ENCODE measurements around the gene ADH1C.
"Not testable (repeated sequence)": the region's sequence is repeated elsewhere in the genome, so short reads cannot be mapped to it uniquely, and the experiment has no call there.

The ADH1C gene

DNA sequence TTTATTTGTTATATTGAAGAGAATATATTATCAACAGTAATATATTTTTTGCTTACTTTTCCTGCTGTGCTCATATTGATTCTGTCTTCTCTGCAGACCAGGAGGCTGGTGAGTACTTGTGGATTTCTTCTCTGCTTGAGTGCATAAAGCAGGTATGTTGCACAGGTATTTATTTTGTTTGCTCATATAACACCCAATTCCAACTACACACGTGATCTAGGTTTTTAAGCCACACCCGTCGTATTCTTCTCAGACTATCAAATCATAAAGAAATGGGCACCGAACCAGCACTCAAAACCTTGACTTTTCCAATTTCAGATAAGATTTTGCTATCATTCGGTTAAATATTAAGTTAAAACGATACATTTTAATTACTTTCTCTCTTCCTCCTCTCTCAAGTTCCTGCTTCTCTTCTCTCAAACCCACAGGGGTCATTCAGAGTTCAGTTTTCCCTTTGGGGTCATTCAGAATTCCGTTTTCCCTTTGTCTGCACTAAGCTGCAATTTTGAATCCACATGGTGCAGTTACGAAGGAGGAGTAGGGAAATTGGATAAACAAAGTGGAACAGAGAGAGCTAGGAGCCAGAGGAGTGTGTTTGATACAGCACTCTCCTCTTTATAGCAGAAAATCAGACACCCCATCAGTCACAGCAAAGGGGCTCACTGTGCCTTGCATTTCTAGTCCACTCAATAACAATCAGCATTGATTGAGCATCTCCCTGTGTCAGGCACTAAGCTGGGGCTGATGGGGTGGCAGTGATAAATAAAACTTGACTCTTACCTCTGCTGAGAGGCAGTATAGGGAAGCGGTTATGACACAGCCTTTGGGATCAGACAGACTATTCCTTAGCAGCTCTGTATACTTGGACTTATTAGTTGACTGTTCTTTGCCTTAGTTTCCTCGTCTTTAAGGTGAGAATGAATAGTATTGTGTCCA, at the start of gene ADH1C:
ADH1C (minus strand) TSS at position 145 of the 936 bp plus-strand sequence; CDS start at position 74, 71 bp downstream.
- DNase-seq (ENCODE audit: low read depth), result no peak

DNA sequence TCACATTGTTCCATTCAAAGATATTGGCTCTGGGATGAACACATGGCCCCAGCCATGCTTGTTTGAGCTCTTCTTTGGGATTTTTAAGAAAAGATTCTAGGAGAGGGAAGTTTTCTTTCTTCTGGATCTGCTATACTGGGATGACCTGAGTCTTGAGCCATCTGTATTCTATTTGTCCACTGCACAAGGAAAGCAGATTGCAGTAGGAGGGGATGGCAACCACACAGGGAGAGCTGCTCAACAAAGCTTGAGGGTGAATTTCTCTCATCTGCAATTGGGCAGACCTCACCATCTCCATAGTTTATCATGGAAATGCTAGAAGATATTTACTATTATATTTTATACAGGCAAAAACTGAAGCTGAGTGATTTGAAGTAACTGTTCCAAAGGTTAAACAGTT, 48.3 kb upstream of the ADH1C start:
- no peak for DNase-seq (ENCODE audit: low read depth)

DNA sequence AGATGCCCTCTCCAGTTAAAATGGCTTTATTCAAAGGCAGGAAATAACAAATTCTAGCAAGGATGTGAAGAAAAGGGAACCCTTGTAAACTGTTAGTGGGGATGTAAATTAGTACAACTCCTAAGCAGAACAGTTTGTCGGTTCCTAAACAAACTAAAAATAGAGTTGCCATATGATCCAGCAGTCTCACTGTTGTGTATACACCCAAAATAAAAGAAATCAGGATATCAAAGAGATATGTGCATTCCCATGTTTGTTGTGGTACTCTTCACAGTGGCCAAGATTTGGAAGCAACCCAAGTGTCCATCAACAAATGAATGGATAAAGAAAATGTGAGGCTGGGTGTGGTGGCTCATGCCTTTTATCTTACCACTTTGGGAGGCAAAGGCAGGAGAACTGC, 46.5 kb upstream of the ADH1C start:
- no peak for DNase-seq (ENCODE audit: low read depth)

DNA sequence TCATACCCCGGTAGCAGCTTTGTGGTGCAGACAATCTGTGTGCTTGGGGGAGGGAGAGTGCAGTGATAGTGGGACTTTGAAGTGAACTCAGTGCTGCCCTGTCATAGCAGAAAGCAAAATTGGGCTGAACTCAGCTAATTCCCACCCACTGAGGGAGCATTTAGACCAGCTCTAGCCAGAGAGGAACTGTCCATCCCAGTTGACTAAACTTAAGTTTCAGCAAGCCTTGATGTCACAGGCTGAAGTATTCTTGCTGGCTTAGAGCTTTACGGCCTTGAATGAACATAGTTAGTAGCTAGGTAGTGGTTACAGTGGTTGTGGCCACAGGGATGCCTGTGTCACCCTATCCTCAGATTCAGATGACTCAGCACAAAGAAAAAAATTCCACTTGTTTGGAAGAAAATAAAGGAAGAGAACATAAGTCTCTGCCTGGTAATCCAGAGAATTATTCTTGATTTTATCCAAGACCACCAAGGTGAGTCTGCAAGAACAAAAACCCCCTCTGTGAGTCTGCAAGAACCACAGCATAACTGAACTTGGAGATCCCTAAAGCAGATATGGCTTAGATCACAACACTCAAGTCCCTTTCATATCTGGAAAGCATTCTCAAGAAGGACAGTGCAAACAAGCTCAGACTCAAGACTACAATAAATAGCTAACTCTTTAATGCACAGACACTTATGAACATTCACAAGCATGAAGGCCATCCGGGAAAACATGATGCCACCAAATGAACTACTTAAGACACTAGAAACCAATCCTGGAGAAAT, 43.2 kb upstream of the ADH1C start:
- DNase-seq (ENCODE audit: low read depth), result no peak

DNA sequence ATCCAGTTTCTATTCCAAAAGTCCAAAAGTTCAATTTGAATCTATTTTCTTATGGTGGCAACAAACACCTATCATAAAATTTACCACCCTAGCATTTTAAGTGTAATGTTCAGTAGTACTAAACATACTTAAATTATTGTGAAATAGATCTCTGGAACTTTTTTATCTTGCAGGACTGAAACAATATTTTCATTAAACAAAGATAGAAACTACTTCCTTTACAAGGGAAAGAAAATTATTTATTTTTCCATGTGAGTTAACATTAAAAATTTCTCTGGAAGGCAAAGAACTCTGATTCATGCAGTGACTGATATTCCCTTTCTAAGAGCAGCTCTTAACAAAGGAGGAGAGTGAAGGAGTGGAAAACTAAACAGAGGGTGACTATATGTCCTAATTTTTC, 42.4 kb upstream of the ADH1C start:
- no peak for DNase-seq (ENCODE audit: low read depth)

DNA sequence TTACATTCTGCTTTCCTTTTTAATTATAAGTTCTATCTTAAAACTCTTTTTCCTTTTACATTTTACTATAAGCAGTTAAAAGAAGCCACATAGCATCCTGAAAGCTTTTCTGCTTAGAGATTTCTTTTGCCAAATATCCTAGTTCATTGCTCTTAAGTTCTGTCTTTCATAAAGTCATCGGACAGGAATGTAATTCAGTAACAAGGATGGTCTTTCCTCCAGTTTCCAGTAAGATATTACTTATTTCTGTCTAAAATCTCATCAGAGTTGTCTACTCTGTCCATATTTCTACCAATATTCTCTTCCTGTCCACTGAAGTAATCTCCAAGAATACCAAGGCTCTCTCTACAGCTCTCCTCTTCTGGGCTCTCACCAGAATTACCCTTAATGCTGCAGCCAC, 37.5 kb upstream of the ADH1C start:
- no peak for DNase-seq (ENCODE audit: low read depth)

DNA sequence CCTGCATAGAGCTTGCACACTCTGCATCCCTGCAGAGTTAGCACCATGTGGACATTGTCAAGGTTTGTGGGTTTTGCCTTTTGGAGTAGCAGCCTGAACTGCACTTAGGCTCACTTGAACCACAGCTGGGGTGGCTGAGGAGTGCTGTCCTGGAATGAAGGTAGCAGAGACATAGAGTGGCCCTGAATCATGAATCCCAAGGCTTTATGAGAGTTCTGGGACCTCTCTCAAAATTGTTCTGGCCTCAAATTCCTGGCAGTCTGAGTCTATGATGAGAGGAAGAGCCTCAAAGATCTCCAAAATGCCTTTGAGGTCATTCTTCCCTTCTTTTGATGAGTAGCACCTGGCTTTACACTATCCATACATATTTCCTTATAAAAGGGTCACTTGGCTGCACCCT, 37.1 kb upstream of the ADH1C start:
- no peak for DNase-seq (ENCODE audit: low read depth)

DNA sequence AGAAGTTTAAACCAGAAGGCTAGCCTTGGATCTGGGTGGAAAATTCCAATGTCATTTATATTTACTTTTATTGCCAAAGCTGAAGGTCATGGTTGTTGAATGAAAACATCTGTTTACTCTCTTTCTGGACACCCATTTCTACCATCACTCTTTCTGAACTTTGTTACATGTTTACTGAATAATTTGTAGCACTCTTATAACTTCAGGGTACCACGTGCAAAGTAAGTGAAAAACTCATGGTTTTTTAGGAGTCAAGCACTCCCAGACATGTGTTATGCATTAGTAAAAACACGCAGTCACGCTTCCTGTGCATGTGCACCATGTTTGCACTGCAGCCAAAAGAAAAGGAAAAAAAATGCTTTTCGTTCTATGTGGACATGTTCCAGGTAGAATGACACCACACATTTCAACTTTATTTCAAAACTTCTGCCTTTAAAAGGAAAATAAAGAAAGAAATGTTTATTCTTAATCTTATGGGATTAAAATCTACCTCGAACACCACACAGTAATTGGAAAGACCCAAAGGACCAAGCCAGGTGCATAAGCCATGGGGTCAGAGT, 31.4 kb upstream of the ADH1C start:
- no peak for DNase-seq (ENCODE audit: low read depth)

DNA sequence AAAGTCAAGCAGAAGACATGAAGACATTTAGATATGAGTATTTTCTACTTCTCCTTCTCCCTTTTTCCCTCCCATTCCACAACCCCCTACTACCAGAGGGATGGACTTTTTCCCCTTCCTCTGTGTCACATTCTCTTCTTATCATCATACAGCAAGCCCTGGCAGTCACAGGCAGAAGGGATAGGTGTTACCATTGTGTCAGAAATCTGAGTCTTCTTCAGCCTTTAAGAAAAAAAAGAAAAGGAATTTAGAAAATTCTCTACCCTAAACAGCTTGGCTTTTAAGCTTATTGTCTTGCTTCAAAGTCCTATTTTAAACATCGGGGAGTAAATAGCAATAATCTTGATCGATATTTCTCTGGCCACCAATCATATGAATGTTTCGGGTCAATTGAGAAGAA, 30.9 kb upstream of the ADH1C start:
- DNase-seq (ENCODE audit: low read depth), result no peak

DNA sequence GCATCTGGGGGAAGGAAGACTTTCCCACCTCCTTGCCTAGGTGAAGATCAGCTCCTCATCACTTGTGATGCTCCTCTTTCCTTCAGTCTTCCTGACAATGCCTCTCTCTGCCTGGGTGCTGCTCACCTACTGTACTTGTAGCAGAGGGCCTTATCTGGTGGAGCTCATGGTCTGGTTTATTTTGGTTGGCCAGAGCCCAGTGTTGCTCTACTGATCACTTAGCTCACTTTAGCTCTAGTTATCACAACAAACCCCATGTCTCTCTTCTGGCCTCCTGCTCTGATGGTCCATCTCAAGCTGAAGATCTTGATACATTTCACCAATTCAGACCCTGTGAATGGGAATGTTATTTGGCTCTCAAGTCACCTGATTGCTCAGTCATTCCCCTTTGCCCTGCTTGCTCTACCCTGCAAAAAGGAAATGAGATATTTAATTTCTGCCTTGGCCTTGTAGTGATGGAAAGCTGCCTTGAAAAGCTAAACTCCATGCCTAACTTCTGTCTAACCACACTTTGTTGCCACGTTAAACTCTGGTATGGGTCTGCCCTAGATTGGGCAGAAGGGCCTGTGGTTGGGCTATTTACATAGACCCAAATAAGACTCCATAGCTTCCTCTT, 30.3 kb upstream of the ADH1C start:
- DNase-seq (ENCODE audit: low read depth), result no peak

DNA sequence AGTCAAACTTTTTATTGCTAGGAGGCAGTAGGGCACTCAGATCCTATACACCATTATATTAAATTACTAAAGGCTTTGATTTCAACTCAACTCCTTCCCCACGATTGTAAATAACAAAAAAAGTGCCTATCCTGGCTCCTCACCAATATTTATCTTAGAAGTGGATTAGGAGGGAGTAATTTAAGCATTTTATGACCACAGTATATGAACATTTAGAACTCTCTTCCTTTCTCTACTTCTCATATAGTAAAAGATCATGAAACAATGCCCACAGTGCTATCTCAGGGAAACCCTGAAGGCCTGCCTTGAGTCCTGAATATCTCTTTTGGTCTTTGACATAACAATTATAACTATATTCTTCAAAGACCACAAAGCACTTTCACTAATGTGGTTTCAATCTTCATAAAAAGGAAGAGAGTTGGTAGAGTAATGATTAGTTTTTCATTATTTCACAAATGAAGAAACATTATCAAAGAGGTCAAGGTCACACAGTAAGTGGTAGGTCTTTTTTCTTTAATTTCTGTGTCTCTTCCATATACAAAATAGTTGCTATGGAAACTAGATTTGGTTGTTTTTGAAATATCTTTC, 29.1 kb upstream of the ADH1C start:
- DNase-seq (ENCODE audit: low read depth), result no peak

DNA sequence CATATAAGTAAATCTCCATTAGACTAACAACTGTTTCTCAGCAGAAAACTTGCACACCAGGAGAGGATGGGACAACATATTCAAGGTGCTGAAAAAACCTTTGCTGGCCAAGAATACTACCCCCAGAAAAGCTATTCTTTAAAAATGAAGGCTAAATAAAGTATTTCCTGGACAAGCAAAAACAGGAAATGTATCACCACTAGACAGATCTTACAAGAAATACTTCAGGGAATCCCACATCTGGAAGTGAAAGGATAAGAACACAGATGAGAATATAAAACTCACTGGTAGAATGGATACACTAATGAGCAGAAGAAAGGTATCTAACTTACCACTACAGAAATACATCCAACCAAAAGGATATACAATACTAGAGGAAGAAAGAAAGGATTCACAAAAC, 27.0 kb upstream of the ADH1C start:
- DNase-seq (ENCODE audit: low read depth), result no peak

DNA sequence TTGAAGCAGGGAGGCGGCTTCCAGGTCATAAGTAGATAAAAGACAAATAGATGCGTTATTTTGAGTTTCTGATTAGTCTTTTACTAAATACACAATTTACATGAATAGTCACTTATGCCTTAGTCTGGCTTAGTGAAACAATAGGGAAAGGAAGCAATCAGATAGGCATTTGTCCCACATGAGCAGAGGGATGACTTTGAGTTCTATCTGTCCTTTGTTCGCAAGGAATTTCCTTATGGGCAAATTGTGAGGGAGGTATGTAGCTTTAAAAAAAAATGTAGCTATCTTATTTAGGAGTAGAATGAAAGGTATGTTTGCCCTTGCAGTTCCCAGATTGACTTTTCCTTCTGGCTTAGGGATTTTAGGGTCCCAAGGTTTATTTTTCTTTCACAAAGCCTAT, 26.3 kb upstream of the ADH1C start:
- DNase-seq (ENCODE audit: low read depth), result no peak

DNA sequence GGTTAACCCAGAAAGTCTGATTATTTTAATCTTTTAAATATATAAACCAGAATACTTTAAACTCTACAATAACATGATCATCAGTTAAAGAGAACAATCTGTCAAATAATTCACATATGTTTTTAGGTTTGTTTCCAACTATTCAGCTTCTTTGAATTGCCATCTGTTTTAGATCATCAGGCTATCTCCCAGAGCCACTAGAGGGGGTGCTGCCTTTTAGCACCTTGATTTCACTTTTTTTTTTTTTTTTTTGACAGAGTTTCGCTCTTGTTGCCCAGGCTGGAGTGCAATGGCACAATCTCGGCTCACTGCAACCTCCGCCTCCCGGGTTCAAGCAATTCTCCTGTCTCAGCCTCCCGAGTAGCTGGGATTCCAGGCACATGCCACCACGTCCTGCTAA, 24.8 kb upstream of the ADH1C start:
- DNase-seq (ENCODE audit: low read depth), result not testable (repeated sequence)

DNA sequence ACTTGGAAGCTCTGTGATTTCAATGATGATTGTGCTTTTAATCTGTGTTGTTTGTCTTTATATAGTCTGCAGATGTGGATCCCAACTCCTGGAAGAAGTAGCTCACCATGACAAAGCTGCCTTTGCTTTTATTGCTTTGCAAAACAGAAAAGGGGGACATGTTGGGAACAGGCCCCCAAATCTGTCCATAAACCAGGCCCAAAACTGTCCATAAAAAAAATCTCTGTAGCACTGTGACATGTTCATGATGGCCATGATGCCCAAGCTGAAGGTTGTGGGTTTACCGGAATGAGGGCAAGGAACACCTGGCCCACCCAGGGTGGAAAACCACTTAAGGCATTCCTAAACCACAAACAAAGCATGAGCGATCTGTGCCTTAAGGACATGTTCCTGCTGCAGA, 19.9 kb upstream of the ADH1C start:
- DNase-seq (ENCODE audit: low read depth), result not testable (repeated sequence)

DNA sequence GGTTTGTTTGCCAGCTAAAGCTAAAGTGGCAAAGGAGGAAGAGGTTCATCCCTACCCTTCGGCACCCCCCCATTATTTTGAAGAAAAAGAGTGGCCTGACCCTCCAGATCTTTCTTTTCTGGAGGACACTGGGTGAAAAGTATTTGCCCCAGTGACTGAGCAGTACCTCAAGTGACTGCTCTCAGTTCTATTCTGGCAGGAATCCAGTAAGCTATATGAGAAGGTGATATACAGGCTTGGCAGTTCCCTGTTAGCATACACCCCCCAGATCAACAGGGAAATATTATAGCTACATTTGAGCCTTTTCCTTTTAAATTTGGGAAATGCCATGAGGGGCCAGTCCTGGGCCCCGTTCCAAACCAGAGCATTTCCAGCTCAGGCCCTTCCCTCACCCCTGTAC, 15.3 kb upstream of the ADH1C start:
- DNase-seq (ENCODE audit: low read depth), result not testable (repeated sequence)

DNA sequence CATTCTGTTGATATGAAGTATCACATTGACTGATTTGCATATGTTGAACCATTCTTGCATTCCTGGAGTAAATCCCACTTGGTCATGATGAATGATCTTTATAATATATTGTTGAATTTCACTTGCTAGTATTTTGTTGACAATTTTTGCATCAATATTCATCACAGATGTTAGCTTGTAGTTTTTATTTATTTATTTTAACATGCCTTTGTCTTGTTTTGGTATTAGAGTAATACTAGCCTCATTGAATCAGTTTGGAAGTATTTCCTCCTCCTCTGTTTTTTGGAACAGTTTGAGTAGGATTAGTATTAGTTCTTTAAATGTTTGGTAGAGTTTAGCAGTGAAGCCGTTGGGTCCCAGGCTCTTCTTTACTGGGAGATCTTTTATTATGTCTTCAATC, 13.9 kb upstream of the ADH1C start:
- no peak for DNase-seq (ENCODE audit: low read depth)

DNA sequence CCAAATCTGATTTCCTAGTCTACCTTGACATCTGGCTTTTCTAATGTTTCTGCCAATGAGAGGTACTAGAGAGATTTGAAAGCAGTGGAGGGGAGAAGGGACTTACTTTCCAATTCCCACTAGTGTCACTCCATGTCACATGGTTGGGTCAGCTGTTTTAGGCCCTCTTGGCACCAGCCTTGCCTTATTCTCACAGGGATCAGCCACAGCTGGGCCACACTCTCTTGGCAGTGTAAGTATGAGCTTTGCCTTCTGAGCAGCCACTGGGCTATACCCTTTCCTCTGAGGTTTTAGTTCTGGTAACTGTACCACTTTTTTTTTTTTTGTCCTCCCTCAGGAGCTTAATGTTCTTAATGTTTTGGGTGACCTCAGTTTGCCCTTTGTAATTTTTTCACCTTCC, 10.2 kb upstream of the ADH1C start:
- DNase-seq (ENCODE audit: low read depth), result no peak

DNA sequence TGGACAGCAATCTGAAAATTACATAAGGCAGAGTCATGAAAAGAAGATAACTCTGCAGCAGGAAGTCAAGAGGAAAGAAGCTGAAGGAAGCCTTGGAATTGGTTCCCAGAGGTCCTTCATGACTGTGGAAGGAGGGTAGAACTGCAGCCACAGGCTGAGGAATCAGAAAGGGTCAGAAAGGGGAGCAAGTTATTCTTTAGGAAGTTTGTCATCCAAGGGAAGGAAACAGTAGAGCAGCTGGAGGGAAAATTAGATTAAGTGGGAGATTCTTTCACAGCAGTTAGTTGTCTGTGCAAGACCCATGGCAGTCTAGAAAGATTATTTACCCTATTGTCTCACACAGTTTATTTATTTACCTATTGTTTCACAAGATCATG, 9.3 kb upstream of the ADH1C start:
- no peak for DNase-seq (ENCODE audit: low read depth)

DNA sequence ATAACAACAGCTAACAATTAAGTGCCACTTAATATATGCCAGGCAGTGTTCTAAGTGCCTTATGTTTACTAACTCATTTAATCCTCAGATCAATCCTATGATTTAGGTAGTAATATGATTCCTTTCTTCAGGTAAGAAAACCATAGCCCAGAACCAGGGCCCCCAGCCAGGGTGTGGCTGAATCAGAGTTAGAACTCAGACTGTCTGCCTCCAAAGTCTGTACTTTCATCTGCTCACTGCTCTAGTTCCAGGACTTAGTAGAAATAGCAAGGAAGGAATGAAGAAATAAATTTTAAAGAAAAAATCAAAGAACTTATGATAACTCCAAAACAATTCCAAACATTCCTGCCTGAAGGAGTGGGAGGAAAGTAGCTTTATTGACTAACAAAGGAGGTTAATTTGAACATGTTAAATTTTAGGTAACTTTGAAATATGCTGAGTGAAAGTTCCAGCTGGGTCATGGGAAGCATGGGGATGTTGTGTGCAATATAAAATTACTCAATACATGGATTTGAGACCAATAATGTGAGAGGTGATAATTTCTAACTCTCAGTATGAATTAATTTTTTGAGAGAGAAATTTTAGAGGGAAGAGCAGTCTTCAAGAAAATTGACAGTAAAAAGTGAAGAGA, 8.8 kb upstream of the ADH1C start:
- DNase-seq (ENCODE audit: low read depth), result no peak

DNA sequence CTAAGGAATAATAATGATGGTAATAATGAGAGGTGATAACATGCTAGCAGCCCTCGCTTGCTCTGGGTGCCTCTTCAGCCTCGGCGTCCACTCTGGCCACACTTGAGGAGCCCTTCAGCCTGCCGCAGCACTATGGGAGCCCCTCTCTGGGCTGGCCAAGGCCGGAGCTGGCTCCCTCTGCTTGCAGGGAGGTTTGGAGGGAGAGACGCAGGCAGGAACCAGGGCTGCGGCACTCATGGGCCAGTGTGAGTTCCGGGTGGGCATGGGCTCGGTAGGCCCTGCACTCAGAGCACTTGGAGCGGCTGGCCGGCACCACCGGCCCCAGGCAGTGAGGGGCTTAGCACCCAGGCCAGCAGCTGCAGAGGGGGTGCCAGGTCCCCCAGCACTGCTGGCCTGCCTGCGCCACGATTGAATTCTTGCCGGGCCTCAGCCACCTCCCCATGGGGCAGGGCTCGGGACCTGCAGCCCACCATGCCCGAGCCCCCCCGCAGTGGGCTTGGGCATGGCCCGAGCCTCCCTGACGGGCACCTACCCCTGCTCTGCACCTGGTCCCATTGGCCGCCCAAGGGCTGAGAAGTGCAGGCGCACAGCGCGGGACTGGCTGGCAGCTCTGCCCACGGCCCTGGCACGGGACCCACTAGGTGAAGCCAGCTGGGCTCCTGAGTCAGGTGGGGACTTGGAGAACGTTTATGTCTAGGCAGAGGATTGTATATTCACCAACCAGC, 7.1 kb upstream of the ADH1C start:
- DNase-seq (ENCODE audit: low read depth), result no peak
